Effector memory CD8-positive, alpha-beta T cell (primary cell): ENCODE measurements around the gene LYSMD3.

ENCODE experiments used
- ATAC-seq: fragments of 150-1000 bp; cut with Tn5 transposase; replicated peaks from 2 replicates; pipeline ENCODE4 v1.10.0; 2021; ENCODE audit warnings: mild to moderate bottlenecking, moderate library complexity
- DNase-seq, 3 experiments: peaks; one replicate each; pipeline ENCODE4 v3.0.0; 2021
- H3K27ac Mint-ChIP-seq, 2 donors: one replicate each; pipeline ENCODE4 v1.8.0; 2022; ENCODE audit warnings: mild to moderate bottlenecking in 2 of 2, mixed read lengths in 2 of 2, moderate library complexity in 2 of 2
- H3K27me3 Mint-ChIP-seq, 2 donors: one replicate each; pipeline ENCODE4 v1.8.0; 2022; ENCODE audit warnings: mixed read lengths in 2 of 2
- H3K36me3 Mint-ChIP-seq: one replicate; pipeline ENCODE4 v1.8.0; 2022; ENCODE audit warnings: mild to moderate bottlenecking, moderate library complexity, mixed read lengths; ENCODE audit not compliant: insufficient read depth
- H3K4me1 Mint-ChIP-seq, 2 donors: one replicate each; pipeline ENCODE4 v1.8.0; 2022; ENCODE audit warnings: low read depth in 2 of 2, mixed read lengths in 2 of 2
- H3K4me3 Mint-ChIP-seq, 2 donors: one replicate each; pipeline ENCODE4 v1.8.0; 2022; ENCODE audit warnings: mild to moderate bottlenecking in 2 of 2, mixed read lengths in 2 of 2, moderate library complexity in 2 of 2
- H3K9me3 Mint-ChIP-seq, 2 donors: one replicate each; pipeline ENCODE4 v1.8.0; 2022; ENCODE audit warnings: mixed read lengths in 2 of 2

LYSMD3 gene

GRCh38 chr5:90534922-90535321 is 5.5 kb upstream of the LYSMD3 start:
- Mint-ChIP-seq H3K36me3 (peaks cover 10% of the 10 kb centered on the region), H3K27me3 (peaks cover 44 to 49% of the 10 kb centered on the region in 2 donors), H3K4me3 (no peak overlapping the region), H3K27ac (no peak overlapping the region), H3K4me1 (peaks cover 0 to 1% of the 10 kb centered on the region in 2 donors), H3K9me3 (no peaks in the 10 kb centered on the region)
- DNase-seq = no peak
- no peak for ATAC-seq

GRCh38 chr5:90533794-90534193 is 4.4 kb upstream of the LYSMD3 start:
- Mint-ChIP-seq H3K9me3 (no peaks in the 10 kb centered on the region), H3K27me3 (peaks cover 35 to 39% of the 10 kb centered on the region in 2 donors), H3K4me3 (no peak overlapping the region), H3K27ac (no peak overlapping the region), H3K36me3 (peaks cover 15% of the 10 kb centered on the region), H3K4me1 (peaks cover 2 to 3% of the 10 kb centered on the region in 2 donors)
- DNase-seq (no peak), ATAC-seq (no peak)

GRCh38 chr5:90530736-90531487 is 1.5 kb upstream of the LYSMD3 start:
- Mint-ChIP-seq H3K9me3 (no peaks in the 10 kb centered on the region), H3K27ac (no peak overlapping the region), H3K4me1 (peaks cover 20 to 28% of the 10 kb centered on the region in 2 donors), H3K4me3 (peak overlapping the region in 1 of 2 donors; percentile 94), H3K27me3 (peaks cover 33 to 34% of the 10 kb centered on the region in 2 donors), H3K36me3 (peaks cover 16% of the 10 kb centered on the region)
- ATAC-seq (no peak), DNase-seq (no peak)

- peak; percentile 64 for ATAC-seq
- H3K4me3 Mint-ChIP-seq = peak overlapping the region; percentile 91 to 94
- H3K27ac Mint-ChIP-seq = peak overlapping the region; percentile 96 to 97
- peaks cover 20 to 29% of the 10 kb centered on the region in 2 donors for H3K4me1 Mint-ChIP-seq
- no peak for DNase-seq
- H3K36me3 Mint-ChIP-seq = peaks cover 21% of the 10 kb centered on the region
- H3K9me3 Mint-ChIP-seq = no peaks in the 10 kb centered on the region
- peaks cover 25 to 27% of the 10 kb centered on the region in 2 donors for H3K27me3 Mint-ChIP-seq
These were observed 724 bp upstream of the LYSMD3 start for GRCh38 chr5:90529939-90530677.

- H3K4me1 Mint-ChIP-seq = peaks cover 21 to 35% of the 10 kb centered on the region in 2 donors
- H3K36me3 Mint-ChIP-seq = peaks cover 35% of the 10 kb centered on the region
- DNase-seq (peak in 2 of 3 experiments; percentile 1 to 21), ATAC-seq (peak; percentile 18)
- H3K9me3 Mint-ChIP-seq = no peaks in the 10 kb centered on the region
- peak overlapping the region; percentile 96 to 97 for H3K27ac Mint-ChIP-seq
- H3K27me3 Mint-ChIP-seq = peaks cover 15% of the 10 kb centered on the region in 2 donors
- H3K4me3 Mint-ChIP-seq = peak overlapping the region; percentile 91 to 94
These were observed 687 bp downstream of the LYSMD3 start for GRCh38 chr5:90528601-90529193.

GRCh38 chr5:90519081-90519480 is 10.3 kb downstream of the LYSMD3 start:
- Mint-ChIP-seq H3K4me1 (peaks cover 20 to 24% of the 10 kb centered on the region in 2 donors), H3K27me3 (no peaks in the 10 kb centered on the region), H3K4me3 (no peak overlapping the region), H3K27ac (peak overlapping the region in 1 of 2 donors; percentile 64), H3K9me3 (no peaks in the 10 kb centered on the region), H3K36me3 (peaks cover 62% of the 10 kb centered on the region)
- DNase-seq (no peak), ATAC-seq (no peak)

GRCh38 chr5:90518661-90519060 is 10.7 kb downstream of the LYSMD3 start:
- ATAC-seq (no peak), DNase-seq (no peak)
- Mint-ChIP-seq H3K36me3 (peaks cover 58% of the 10 kb centered on the region), H3K4me3 (no peak overlapping the region), H3K4me1 (peaks cover 20% of the 10 kb centered on the region in 2 donors), H3K27me3 (no peaks in the 10 kb centered on the region), H3K27ac (no peak overlapping the region), H3K9me3 (no peaks in the 10 kb centered on the region)

- Mint-ChIP-seq H3K4me3 (no peak overlapping the region), H3K36me3 (peaks cover 31% of the 10 kb centered on the region), H3K9me3 (no peaks in the 10 kb centered on the region), H3K27ac (peak overlapping the region in 1 of 2 donors; percentile 27), H3K27me3 (no peaks in the 10 kb centered on the region), H3K4me1 (peaks cover 7 to 8% of the 10 kb centered on the region in 2 donors)
- DNase-seq (no peak), ATAC-seq (no peak)
These were observed 14.9 kb downstream of the LYSMD3 start for GRCh38 chr5:90514520-90514919.

GRCh38 chr5:90510438-90510837 is 18.9 kb downstream of the LYSMD3 start:
- no peak for ATAC-seq
- Mint-ChIP-seq H3K4me1 (no peaks in the 10 kb centered on the region), H3K9me3 (no peaks in the 10 kb centered on the region), H3K36me3 (peaks cover 10% of the 10 kb centered on the region), H3K27me3 (no peaks in the 10 kb centered on the region), H3K27ac (no peak overlapping the region), H3K4me3 (no peak overlapping the region)
- DNase-seq = no peak

- Mint-ChIP-seq H3K4me1 (no peaks in the 10 kb centered on the region), H3K27me3 (no peaks in the 10 kb centered on the region), H3K4me3 (no peak overlapping the region), H3K9me3 (no peaks in the 10 kb centered on the region), H3K36me3 (no peaks in the 10 kb centered on the region), H3K27ac (no peak overlapping the region)
- DNase-seq (no peak), ATAC-seq (no peak)
These were observed 23.2 kb downstream of the LYSMD3 start for GRCh38 chr5:90506221-90506620.

- Mint-ChIP-seq H3K27ac (no peak overlapping the region), H3K4me1 (no peaks in the 10 kb centered on the region), H3K4me3 (no peak overlapping the region), H3K9me3 (no peaks in the 10 kb centered on the region), H3K27me3 (no peaks in the 10 kb centered on the region), H3K36me3 (no peaks in the 10 kb centered on the region)
- DNase-seq (no peak), ATAC-seq (no peak)
These were observed 24.6 kb downstream of the LYSMD3 start for GRCh38 chr5:90504743-90505142.

GRCh38 chr5:90503596-90503995 is 25.8 kb downstream of the LYSMD3 start:
- Mint-ChIP-seq H3K9me3 (no peaks in the 10 kb centered on the region), H3K4me3 (no peak overlapping the region), H3K27ac (no peak overlapping the region), H3K36me3 (no peaks in the 10 kb centered on the region), H3K4me1 (no peaks in the 10 kb centered on the region), H3K27me3 (no peaks in the 10 kb centered on the region)
- DNase-seq = no peak
- no peak for ATAC-seq

- no peak for ATAC-seq
- DNase-seq = no peak
- H3K9me3 Mint-ChIP-seq = no peaks in the 10 kb centered on the region
- no peaks in the 10 kb centered on the region for H3K27me3 Mint-ChIP-seq
- H3K4me1 Mint-ChIP-seq = no peaks in the 10 kb centered on the region
- H3K4me3 Mint-ChIP-seq = no peak overlapping the region
- no peak overlapping the region for H3K27ac Mint-ChIP-seq
- H3K36me3 Mint-ChIP-seq = no peaks in the 10 kb centered on the region
These were observed 34.2 kb downstream of the LYSMD3 start for GRCh38 chr5:90495146-90495545.
